IPS-11a (cell line): ENCODE measurements around the gene NEK5.
A peak's percentile ranks its signal among the peaks of the same experiment; 100 is the strongest.
"Not testable (repeated sequence)": the region's sequence is repeated elsewhere in the genome, so short reads cannot be mapped to it uniquely, and the experiment has no call there.

ENCODE experiments used
- H3K4me3 ChIP-seq: one replicate; pipeline ENCODE4 v1.5.1; 2013; ENCODE audit warnings: low read depth, low read length, control low read depth

Gene NEK5

DNA sequence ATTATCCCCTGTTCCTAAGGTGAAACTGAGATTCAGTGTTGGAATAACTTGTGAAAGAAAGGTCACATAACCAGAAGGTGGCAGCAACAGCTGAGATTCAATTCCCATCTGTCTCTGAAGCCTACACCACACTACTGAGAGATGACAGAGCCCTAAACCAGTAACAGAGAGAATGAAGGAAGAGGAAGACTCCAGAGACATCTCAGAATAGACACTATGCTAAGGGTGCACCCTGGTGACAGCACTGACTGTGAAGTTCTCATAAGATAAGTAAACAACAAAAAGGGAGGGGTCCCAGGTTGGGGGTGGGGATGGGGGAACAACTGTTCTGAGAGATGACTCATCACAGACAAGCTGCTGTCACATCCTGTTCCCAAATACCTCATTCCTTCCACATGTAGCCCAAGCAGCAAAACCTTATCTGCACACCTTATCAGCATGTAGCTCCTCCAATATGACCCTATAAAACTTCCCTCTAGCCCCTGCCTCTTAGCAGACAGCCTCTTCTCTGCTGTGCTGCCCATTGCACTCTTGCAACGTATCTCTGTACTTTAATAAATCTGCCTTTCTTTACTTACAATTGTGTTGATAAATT lies 57.8 kb downstream of the NEK5 start:
- no peak overlapping the region for H3K4me3 ChIP-seq

DNA sequence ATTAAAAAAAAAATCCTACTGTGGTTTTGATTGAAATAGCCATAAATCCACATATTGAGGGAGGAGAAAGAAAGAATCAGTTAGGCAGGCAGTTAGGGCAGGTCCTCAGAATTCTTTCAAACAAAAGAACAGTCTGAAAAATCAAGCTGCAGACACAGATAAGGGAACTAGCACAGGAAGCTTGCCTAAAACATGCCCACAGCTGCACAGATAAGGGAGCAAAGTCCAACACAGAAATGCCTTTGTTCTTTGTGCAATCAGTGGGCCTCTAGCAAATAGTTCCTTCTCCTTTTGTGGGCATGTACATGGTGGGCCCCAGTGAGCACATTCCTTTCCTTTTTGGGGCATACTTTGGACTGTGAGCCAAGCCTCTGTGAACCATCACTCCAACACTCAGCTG lies 61.6 kb downstream of the NEK5 start:
- no peak overlapping the region for H3K4me3 ChIP-seq

DNA sequence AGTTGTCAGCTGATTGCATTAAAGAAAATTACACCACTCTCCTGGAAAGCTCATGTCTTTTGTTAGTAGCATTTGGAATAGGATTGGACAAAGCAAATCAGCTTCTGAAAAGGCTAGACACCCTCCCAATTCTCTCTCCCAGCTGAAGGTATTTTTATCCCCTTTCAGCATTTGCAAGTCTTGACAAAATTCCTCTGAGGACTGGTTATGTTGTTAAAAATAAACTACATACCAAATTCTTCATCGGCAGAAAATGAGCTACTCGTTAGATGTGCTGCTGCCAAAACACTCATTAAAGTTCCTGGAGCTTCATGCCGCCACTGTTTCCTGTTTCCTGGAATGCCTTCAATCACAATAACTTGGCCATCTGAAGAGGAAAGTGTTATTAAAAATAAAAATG lies 67.3 kb downstream of the NEK5 start:
- no peak overlapping the region for H3K4me3 ChIP-seq

DNA sequence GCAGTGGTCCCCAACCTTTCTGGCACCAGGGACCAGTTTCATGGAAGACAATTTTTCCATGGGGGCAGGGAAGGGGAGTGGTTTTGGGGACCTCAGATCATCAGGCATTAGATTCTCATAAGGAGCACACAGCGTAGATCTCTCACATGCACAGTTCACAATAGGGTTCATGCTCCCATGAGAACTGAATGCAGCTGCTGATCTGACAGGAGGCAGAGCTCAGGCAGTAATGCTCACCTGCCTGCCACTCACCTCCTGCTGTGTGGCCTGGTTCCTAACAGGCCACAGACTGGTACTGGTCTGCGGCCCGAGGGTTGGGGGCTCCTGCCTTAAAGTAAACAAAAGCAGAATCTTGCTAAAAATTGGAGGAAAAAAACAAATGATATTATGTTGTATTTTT lies 67.8 kb downstream of the NEK5 start:
- not testable (repeated sequence) for H3K4me3 ChIP-seq

DNA sequence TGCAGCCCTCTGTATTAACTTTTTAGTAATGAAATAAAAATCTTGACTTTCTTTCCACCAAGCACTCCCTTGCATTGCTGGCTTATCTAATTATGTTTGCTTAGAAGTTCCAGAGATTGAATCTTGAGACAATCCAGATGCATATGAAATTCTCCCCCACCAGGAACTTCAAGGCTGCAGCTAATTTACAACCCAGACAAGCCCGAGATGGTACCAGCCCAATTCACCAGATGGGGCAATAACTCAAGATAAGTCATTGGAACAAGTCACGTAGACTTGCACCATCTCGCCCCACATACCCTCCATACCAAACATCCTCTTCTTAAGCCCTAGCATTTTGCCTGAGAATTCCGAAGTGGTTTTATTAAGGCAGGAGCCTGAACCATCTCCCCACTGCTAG lies 75.4 kb downstream of the NEK5 start:
- no peak overlapping the region for H3K4me3 ChIP-seq

DNA sequence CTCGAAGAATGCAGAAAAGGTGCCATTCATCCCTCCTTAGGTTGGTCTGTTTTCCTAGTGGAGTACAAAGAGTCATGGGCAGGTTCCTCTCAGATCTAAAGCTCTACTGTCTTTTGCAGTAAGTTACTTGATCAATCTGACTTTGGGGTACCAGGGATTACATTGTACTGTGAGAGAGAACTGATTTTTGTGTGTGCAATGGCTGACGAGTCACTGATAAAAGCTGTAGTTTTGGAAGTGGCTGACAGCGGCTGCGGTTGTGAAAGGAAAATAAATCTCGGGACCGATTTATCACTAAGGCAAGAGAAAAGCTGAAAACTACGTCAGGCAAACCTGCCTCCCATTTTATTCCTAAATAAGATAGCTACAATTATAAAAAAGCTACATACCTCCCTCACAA lies 77.5 kb downstream of the NEK5 start:
- no peak overlapping the region for H3K4me3 ChIP-seq

DNA sequence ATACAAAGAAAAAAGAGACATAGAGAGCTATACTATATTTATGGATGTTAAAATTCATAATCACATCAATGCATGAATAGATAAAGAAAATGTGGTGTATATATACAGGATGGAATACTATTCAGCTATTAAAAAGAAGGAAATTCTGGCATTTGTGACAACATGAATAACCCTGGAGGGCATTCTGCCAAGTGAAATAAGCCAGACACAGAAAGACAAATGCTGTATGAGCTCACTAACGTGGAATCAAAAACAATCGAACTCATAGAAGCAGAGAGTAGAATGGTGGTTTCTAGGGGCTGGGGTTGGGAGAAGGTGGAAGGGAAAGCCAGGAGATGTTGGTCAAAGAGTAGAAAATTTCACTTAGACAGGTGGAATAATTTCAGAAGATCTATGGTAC lies 80.4 kb downstream of the NEK5 start:
- H3K4me3 ChIP-seq, result no peak overlapping the region

DNA sequence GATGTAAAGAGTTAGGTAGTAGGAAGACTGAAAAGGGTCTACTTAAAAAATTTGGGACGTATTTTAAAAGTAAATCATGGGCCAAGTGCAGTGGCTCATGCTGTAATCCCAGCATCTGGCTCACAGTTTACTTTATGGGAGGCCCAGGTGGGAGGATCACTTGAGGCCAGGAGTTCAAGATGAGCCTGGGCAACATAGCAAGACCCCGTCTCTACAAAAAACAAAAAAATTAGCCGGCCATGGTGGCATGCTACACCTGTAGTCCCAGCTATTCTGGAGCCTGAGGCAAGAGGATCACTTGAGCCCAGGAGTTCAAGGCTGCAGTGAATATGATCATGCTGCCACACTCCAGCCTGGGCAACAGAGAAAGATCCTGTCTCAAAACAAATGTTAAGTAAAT lies 81.4 kb downstream of the NEK5 start:
- H3K4me3 ChIP-seq, result no peak overlapping the region

DNA sequence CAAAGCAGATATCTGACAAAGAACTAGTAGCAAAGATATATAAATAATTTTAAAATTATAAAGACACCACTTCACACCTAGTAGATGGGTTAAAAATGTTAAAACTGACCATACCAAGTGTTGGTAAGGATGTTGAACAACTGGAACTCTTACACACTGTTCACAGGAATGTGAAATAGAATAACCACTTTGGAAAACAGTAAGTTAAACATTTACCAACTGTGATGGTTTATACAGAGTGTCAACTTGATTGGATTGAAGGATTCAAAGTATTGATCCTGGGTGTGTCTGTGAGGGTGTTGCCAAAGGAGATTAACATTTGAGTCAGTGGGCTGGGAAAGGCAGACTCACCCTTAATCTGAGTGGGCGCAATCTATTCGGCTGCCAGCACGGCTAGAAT lies 85.2 kb downstream of the NEK5 start:
- no peak overlapping the region for H3K4me3 ChIP-seq

DNA sequence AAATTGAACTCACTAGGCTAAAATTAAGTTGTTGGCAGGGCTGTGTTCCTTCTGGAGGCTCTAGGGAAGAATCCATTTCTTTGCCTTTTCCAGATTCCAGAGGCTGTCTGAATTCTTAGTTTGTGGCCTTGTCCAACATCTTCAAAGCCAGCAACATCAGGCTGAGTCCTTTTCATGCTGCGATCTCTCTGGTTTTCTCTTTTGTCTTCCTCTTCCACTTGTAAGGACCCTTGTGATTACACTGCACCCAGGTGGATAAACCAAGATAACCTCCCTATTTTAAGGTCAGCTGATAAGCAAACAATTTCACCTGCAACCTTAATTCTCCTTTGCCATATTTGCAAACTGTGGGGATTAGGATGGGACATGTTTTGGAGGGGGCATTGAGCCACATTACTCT lies 92.8 kb downstream of the NEK5 start:
- H3K4me3 ChIP-seq, result no peak overlapping the region

DNA sequence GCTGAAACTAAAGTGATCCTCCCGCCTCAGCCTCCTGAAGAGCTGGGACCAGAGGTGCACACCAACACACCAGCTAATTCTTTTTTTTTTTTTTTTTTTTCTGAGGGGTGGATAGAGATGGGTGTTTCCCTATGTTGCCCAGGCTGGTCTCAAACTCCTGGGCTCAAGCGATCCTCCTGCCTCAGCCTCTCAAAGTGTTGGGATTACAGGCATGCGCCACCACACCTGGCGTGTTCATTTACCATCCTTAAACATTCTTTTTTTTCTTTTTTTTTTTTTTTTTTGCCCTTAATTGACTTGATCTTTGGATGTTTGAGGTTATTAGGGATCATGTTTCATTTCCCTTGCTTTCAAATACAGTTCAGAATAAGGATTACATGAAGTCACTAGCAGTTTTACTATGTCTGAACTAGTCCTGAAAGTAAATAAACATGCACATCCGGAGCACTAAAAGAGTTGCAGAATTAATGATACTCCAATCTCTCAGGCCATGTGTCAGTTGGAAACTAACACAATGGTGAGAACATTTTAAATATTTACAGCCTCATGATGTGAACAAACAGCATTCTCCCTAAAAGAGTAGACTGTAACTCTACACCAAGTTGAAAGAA lies 94.2 kb downstream of the NEK5 start:
- no peak overlapping the region for H3K4me3 ChIP-seq

DNA sequence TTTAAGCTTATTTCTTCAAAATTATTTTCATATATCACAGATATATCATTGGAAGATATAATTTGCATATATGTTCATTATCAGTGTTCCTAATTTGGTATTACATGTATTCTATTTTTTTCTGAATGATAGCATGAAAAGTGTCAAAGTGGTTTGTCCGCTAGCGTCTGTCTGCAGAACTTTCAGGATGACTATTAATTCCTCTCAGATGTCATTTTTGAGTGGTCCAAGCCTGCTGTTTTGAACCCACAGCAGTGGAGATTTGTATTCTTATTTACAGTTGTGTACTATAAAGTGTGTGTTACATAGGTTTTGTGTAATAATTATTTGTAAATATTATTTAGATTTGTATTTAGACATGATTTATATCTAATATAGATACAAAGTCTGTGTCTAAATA lies 95.8 kb downstream of the NEK5 start:
- H3K4me3 ChIP-seq, result no peak overlapping the region

DNA sequence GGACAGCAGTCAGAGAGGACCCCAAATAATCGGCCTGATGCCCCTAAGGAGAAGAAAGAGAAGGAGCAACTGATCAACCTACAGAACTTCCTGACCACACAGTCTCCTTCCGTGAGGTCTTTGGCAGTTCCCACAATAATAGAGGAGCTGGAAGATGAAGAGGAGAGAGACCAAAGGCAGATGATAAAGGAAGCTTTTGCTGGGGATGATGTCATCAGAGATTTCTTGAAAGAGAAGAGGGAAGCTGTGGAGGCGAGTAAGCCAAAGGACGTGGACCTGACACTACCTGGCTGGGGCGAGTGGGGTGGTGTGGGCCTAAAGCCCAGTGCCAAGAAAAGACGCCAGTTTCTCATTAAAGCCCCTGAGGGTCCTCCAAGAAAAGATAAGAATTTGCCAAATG lies 98.5 kb downstream of the NEK5 start:
- H3K4me3 ChIP-seq, result not testable (repeated sequence)

DNA sequence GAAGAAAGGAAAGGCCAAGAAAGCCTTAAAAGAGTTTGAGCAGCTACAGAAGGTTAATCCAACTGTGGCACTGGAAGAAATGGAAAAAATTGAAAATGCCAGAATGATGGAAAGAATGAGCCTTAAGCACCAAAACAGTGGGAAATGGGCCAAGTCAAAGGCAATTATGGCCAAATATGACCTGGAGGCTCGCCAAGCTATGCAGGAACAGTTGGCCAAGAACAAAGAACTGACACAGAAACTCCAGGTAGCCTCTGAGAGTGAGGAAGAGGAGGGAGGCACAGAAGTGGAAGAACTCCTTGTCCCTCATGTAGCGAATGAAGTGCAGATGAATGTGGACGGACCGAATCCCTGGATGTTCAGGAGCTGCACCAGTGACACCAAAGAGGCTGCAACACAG lies 99.3 kb downstream of the NEK5 start:
- H3K4me3 ChIP-seq, result no peak overlapping the region

DNA sequence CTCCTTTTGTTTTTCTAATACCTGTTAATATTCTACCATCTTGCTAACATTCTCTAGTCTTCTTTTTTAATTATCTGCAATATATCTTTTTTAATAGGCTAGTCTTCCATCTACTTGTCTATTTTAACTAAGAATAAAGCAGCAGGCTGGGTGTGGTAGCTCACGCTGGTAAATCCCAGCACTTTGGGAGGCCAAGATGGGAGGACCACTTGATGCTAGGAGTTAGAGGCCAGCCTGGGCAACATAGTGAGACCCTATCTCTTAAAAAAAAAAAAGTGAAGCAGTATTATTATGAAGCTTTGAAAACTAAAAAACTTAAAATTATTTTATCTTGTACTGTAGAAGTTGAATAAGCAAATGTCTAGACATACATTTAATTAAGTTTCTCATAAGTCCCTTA lies 101.0 kb downstream of the NEK5 start:
- no peak overlapping the region for H3K4me3 ChIP-seq

DNA sequence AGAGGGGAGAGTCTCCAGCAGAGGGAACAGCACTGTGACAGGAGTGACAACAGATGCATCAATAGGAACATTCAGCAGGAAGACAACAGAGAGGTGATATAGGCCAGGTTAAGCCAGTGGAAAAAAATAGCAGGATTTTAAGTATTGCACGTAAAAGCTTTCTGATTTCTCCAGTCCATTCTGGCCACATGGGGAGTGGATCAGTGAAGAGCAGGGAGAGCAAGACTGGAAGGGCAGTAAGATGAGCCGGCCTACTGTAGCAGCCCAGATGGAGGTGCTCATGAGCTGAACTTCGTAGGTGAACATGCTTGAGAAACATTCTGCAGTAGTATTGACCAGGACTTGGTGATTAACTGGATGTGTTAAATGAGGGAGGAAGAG lies 102.6 kb downstream of the NEK5 start:
- H3K4me3 ChIP-seq, result no peak overlapping the region

DNA sequence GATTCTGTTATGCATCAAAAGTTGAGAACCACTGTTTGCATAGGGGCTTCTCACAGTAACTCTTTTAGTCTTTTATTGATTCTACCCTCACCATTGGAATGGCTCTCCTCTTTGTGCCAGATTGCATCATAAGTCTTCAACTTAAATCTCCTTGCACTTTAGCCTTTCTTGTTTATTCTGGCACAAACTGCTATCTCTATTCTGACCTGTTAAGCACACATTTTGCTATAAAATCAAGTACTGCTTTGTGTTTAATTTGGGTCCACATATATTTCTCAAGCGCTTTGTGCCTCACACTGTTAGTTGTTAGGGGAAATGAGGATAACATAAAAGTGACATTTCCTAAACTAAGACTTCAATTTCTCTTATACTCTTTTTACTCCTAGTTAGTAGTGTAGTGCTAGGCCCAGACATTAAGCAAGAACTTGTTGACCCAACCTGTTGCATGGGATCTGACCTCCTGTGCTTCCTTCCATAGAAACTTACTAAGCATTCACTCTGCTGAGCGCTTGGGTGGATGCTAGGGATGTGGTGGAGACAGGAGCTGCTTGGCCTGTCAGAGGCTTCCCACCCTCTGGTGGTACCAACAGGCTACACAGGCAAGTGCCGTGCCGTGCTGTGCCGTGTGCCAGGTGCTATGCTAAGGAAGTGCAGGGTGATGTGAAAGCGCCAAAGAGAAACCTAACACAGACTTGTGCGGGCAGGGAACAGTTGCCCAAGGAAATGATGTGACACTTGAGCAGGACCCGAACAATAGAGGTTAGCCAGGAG lies 103.2 kb downstream of the NEK5 start:
- no peak overlapping the region for H3K4me3 ChIP-seq

DNA sequence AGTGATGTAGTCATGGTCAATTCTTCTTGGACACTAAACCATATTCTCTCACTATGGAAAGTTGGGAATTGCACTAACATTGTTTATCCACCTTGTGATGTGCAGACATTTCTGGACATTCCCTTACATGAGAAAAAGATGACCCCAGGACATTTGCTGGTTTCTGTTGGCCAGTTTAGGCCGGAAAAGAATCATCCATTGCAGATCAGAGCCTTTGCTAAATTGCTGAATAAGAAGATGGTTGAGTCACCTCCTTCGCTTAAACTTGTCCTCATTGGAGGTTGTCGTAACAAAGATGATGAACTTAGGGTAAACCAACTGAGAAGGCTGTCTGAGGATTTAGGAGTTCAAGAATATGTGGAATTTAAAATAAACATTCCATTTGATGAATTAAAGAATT lies 104.4 kb downstream of the NEK5 start, which contains the start of gene UTP14C:
TSS of gene UTP14C (plus strand) at position 211 of the 400 bp plus-strand sequence. CDS start 4,114 bp downstream, outside the sequence.
- H3K4me3 ChIP-seq, result no peak within 1 kb of the TSS

DNA sequence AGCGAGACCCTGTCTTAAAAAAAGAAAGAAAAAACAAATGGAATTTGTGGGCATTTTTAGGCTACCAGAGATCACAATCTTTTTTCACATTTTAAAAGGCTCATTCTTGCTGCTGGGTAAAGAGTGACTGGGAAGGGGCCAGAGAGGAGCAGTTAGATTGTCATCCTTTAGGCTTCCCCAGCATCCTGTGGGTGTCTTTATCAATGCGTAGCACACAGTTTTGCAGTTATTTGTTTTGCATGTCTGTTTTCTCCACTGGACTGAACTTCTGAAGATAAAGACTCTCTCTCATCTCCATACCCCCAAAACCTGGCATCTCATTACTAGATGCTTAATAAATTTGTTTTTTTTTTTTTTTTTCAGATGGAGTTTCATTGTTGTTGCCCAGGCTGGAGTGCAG lies 106.5 kb downstream of the NEK5 start:
- H3K4me3 ChIP-seq, result no peak overlapping the region

DNA sequence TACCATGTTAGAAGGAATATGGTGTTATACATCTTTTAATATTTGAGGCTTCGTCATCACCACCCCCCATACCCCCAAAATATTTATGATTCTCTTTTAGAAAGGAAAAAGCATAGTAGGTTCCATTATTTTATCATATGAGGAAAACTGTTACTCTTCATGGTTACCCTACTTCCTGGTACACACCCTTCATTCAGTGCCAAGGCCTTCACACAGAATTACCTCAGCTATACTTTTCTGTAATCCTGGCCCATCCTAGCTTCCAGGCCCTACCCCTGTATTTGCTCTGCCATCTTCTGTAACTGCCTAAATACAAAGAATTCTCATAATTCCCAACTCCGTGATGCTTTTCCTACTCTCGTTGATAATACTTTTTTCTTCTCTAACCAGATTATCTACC lies 108.7 kb downstream of the NEK5 start:
- H3K4me3 ChIP-seq, result no peak overlapping the region

DNA sequence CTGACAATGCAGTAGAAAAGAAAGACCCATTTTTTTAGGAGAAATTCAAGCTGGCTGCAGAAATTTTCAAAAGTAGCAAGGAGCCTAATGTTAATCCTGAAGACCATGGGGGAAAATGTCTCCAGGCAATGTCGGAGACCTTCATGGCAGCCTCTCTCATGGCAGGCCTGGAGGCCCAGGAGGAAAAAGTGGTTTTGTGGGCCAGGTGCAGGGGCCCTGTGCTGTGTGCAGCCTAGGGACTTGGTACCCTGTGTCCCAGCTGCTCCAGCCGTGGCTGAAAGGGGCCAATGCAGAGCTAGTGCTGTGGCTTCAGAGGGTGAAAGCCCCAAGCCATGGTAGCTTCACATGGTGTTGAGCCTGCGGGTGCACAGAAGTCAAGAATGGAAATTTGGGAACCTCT lies 112.6 kb downstream of the NEK5 start:
- no peak overlapping the region for H3K4me3 ChIP-seq

DNA sequence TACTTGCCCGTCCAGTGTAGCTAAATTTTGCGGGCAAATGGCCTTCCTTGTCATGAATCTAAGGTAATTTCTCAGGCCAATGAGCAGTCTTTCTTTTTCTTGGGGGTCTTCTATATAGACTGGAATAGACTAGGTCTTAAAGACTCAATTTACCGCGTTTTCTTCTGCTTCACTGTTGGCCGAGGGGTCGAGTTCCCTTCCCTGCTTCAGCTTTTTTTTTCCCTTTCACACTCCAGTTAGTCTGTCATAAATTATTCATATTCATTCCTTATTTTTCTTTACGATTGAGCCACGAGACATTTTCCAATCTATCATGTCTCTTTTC lies 116.4 kb downstream of the NEK5 start:
- peak overlapping the region; percentile 99 for H3K4me3 ChIP-seq
